IPS-20b (cell line): ENCODE measurements around the gene SEC23IP.
"Not testable (repeated sequence)": the region's sequence is repeated elsewhere in the genome, so short reads cannot be mapped to it uniquely, and the experiment has no call there.

Experiments
- H3K27ac ChIP-seq: one replicate; pipeline ENCODE4 v1.5.1; 2013; ENCODE audit warnings: low read length
- H3K27me3 ChIP-seq: 2 replicates; pipeline ENCODE4 v1.6.1; 2013; ENCODE audit warnings: mild to moderate bottlenecking, low read length, inconsistent platforms; ENCODE audit not compliant: insufficient read depth
- H3K36me3 ChIP-seq: 2 replicates; pipeline ENCODE4 v1.6.1; 2013; ENCODE audit warnings: low read depth, mild to moderate bottlenecking, inconsistent platforms, low read length, moderate library complexity; ENCODE audit not compliant: insufficient read depth
- H3K4me1 ChIP-seq: 2 replicates; pipeline ENCODE4 v1.6.1; 2013; ENCODE audit warnings: mild to moderate bottlenecking, control low read depth, inconsistent platforms, low read length, moderate library complexity; ENCODE audit not compliant: insufficient read depth
- H3K4me3 ChIP-seq: 2 replicates; pipeline ENCODE4 v1.5.1; 2013; ENCODE audit warnings: mild to moderate bottlenecking, low read length, inconsistent platforms
- H3K9ac ChIP-seq: 2 replicates; pipeline ENCODE4 v1.6.1; 2013; ENCODE audit warnings: low read depth, mild to moderate bottlenecking, inconsistent platforms, low read length, moderate library complexity
- H3K9me3 ChIP-seq: 2 replicates; pipeline ENCODE4 v1.6.1; 2013; ENCODE audit warnings: mild to moderate bottlenecking, low read depth, low read length, inconsistent platforms; ENCODE audit not compliant: insufficient read depth

The SEC23IP gene

DNA sequence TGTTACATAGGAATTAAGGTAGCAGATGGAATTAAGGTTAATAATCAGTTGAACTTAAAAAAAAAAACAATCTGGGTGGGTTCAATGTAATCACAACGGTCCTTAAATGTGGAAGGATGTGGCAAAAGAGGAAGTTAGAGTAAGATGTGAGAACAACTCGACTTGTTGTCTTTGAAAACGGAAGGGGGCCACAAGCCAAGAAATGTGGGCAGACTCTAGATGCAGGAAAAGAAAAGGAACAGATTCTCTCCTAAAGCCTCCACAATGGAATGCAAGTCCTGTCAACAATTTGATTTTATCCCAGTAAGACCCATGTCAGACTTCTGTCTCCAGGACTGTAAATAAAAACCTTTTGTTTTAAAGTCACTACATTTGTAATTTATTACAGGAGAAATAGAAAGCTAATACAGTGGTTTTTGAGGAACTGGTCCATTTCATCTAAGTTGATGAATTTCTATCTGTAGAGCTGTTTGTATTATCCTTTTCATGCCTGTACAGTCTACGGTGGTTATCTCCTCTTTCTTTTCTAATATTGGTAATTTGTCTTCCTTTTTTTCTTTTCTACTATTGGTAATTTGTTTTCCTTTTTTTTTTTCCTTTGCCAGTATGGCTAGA, 28.5 kb upstream of the SEC23IP start:
- H3K9me3 ChIP-seq, result 0 out of 2 replicates have a peak, but pooled peaks cover 2% of the 10 kb centered on the region
- H3K36me3 ChIP-seq, result peaks cover 16% of the 10 kb centered on the region; the same call in 1 of the 2 replicates
- H3K27me3 ChIP-seq, result no peaks in the 10 kb centered on the region
- H3K9ac ChIP-seq, result no peak overlapping the region
- H3K4me1 ChIP-seq, result peaks cover 9% of the 10 kb centered on the region
- no peak overlapping the region for H3K27ac ChIP-seq
- no peak overlapping the region for H3K4me3 ChIP-seq

DNA sequence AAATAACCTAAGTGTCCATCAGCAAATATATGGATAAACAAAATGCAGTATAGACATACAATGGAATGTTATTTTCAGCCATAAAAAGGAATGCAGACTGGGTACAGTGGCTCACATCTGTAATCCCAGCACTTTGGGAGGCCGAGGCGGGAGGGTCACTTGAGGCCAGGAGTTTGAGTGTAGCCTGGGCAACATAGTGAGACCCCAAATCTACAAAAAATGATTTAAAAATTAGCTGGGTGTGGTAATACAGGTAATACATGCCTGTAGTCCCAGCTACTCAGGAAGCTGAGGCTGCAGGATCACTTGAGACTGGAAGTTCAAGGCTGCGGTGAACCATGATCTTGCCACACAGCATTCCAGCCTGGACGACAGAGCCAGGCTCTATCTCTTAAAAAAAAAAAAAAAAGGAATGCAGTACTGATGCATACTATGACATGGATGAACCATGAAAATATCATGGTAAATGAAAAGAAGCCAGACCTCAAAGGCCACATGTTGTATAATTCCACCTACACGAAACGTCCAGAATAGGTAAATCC, 26.8 kb upstream of the SEC23IP start:
- H3K27ac ChIP-seq, result no peak overlapping the region
- peaks cover 13% of the 10 kb centered on the region for H3K4me1 ChIP-seq
- H3K27me3 ChIP-seq, result no peaks in the 10 kb centered on the region
- peaks cover 13% of the 10 kb centered on the region; the same call in 1 of the 2 replicates for H3K36me3 ChIP-seq
- H3K4me3 ChIP-seq, result no peak overlapping the region
- no peak overlapping the region for H3K9ac ChIP-seq
- H3K9me3 ChIP-seq, result 0 out of 2 replicates have a peak, but pooled peaks cover 2% of the 10 kb centered on the region

DNA sequence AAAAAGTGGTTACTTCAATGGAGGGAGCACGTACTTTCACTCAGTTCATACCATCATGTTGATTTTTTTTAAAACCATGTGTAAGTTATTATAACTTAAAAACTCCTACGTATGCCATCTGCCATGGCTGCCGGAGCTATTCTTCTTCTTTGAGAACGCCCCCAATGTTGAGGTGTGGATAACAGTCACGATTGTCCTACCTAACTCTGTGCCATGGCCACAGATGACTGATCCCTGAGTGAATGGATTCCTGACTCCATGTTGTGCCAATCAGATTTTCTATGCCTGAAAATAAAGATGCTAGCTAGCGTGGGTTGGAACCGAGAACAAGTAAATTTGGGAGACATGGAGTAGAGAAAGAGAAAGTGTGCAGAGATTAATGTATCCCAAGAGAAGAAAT, 25.2 kb upstream of the SEC23IP start:
- 0 out of 2 replicates have a peak, but pooled peaks cover 2% of the 10 kb centered on the region for H3K9me3 ChIP-seq
- peaks cover 13% of the 10 kb centered on the region; the same call in 1 of the 2 replicates for H3K36me3 ChIP-seq
- no peak overlapping the region for H3K4me3 ChIP-seq
- H3K27ac ChIP-seq, result no peak overlapping the region
- H3K9ac ChIP-seq, result no peak overlapping the region
- peaks cover 10% of the 10 kb centered on the region; the same call in 1 of the 2 replicates for H3K4me1 ChIP-seq
- no peaks in the 10 kb centered on the region for H3K27me3 ChIP-seq

DNA sequence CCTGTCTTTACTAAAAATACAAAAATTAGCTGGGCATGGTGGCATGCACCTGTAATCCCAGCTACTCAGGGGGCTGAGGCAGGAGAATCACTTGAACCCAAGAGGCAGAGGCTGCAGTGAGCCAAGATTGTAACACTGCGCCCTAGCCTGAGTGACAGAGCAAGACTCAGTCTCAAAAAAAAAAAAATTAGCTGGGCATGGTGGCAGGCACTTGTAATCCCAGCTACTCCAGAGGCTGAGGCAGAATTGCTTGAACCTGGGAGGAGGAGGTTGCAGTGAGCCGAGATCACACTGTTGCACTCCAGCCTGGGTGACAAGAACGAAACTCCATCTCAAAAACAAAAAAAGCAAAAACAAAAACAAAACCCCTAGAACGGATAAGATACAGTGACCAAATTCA, 23.1 kb upstream of the SEC23IP start:
- not testable (repeated sequence) for H3K9ac ChIP-seq, H3K9me3 ChIP-seq, H3K4me3 ChIP-seq, H3K27ac ChIP-seq, H3K27me3 ChIP-seq
- H3K36me3 ChIP-seq, result peaks cover 13% of the 10 kb centered on the region; the same call in 1 of the 2 replicates
- H3K4me1 ChIP-seq, result peaks cover 16% of the 10 kb centered on the region; the same call in 1 of the 2 replicates

DNA sequence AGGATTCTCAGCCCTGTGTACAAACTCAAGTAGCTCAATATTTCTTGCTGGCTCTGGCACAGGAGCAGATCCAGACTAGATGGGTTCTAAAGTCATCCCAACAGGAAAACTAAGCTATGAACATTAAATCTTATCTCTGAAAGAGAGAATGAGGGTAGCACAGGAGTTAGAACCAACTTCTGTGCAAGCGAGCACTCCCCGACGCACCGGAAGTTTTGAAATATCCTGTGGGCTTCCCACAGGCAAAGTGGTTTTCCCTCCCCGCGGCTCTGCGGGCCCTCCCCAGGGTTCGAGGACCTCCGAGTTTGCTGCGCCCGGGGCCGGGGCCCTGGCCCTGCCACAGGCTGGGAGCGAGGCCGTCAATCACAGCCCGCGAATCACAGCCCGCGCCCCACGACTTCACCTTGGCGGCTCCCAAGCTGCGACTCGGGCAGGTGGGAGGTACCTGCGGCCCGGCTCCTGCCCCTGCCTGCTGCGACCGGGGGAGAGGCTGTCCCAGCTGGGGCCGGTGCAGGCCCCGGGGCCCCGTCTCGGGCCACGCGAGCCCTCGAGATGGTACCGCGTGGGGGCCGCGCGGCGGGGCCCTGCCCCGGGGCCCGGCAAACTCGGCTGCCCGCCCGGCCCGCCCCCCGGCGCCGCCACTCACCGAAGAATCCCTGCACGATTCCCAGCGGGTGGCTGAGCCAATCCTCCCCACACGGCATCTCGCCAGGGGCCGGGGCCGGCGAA, 20.5 kb upstream of the SEC23IP start:
- H3K4me1 ChIP-seq, result peaks cover 16% of the 10 kb centered on the region; the same call in 1 of the 2 replicates
- peak overlapping the region; percentile 86 for H3K9ac ChIP-seq
- H3K9me3 ChIP-seq, result no peaks in the 10 kb centered on the region
- H3K27ac ChIP-seq, result no peak overlapping the region
- H3K36me3 ChIP-seq, result no peaks in the 10 kb centered on the region
- peak overlapping the region; percentile 97 for H3K4me3 ChIP-seq
- no peaks in the 10 kb centered on the region for H3K27me3 ChIP-seq

DNA sequence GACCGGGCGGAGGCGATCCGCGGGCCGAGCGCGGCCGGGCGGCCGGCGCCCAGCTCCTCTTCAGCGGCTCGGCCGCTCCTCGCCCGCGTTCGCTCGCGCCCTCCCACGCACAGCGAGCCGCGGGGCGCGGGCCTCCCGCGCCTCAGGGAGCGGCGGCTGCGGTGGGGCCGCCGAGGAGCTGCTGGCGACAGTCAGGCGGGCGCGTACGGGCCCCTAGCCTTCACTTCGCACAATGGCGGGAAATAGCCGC, 20.0 kb upstream of the SEC23IP start, which contains the start of gene MCMBP:
Gene MCMBP (minus strand): TSS at position 234 of the 250 bp plus-strand sequence. CDS start 259 bp downstream, outside the sequence.
- Histone ChIP-seq H3K9me3 (no peaks in the 10 kb centered on the region), H3K27me3 (no peaks in the 10 kb centered on the region), H3K27ac (no peak within 1 kb of the TSS), H3K36me3 (no peaks in the 10 kb centered on the region), H3K4me3 (peak within 1 kb of the TSS; percentile 97), H3K9ac (peak within 1 kb of the TSS; percentile 86), H3K4me1 (peaks cover 16% of the 10 kb centered on the region; the same call in 1 of the 2 replicates)

DNA sequence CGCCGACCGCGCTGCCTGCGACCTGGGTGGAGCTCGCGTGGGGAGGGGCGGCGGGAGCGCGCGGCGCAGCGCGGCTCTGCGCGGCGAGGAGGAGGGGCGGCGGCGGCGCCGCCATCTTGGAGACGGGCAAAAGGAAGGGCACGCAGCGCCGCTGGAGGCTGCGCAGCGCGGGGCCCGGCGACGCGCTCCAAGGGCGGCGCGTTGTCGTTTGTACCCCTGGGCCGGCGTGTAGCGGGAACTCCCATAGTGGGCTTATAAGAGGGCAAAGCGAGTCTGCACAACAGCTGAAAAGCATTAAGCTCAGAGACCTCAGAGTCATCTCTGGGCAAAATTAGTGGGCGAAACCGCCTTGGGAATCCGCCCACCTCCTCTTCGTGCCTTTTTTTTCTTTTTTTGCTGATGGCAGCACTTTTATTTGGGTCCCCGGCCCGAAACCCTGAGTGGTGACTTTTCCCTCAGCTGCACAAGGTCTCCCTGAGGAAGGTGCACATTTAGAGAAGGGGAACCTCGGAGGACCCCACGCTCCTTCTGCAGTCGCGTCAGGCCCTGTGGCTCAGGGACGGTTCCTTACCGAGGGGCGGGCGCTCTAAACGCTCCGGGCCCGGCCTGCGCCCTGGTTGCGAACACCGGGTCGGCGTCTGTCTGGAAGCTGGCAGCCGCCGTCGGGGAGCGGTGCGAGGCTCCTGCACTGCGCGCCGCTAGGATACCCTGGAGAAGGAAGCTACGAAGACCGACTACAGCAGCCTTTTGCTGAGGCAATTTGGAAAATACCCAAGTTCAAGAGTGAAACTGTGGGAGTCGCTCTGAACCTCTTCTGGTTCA, 19.5 kb upstream of the SEC23IP start:
- Histone ChIP-seq H3K9me3 (no peaks in the 10 kb centered on the region), H3K36me3 (no peaks in the 10 kb centered on the region), H3K4me1 (peaks cover 16% of the 10 kb centered on the region; the same call in 1 of the 2 replicates), H3K27ac (no peak overlapping the region), H3K9ac (peak overlapping the region; percentile 86), H3K4me3 (peak overlapping the region; percentile 97), H3K27me3 (no peaks in the 10 kb centered on the region)

DNA sequence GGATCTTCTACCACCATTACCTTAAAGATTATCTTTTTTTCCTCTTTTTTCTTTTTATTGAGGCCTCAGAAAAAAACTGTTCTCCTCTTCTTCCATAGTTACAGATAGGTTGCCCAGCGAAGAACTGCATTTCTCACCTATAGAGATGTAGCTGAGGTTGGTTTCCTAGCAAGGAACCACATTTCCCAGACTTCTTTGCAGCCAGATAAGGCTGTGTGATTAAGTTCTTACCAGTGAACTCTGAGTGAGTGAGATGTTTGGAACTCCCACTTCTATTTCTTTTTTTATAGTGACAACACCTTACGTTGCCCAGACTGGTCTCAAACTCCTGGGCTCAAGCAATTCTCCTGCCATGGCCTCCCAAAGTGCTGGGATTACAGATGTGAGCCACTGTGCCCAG, 14.0 kb upstream of the SEC23IP start:
- no peak overlapping the region for H3K27ac ChIP-seq

DNA sequence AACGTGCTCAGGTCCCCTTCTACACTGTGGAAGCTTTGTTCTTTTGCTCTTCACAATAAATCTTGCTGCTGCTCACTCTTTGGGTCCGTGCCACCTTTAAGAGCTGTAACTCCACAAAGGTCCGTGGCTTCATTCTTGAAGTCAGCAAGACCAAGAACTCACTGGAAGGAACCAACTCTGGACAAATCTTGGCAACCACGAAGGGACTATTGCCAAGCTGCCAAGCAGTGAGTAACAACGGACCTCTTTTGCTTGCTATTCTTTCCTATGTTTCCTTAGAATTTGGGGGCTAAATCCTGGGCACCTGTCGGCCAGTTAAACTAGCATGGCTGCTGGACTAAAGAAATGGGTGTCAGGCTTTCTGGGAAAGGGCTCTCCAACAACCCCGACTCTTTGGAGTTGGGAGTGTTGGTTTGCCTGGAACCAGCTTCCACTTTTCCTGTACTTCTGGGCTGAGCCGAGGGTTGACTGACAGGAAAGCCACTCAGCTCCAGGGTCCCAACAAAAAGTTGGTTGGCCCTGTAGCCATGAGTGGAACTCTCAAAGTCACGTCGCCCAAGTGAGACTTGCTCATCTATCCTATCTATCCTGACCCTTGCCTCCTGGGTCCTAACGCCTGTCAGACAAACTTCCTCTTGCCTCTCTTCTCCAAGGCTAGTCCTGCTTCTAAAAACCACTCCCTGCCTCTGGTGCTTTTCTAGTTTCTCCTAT, 8.5 kb upstream of the SEC23IP start:
- not testable (repeated sequence) for H3K9me3 ChIP-seq, H3K27me3 ChIP-seq, H3K27ac ChIP-seq, H3K4me1 ChIP-seq, H3K9ac ChIP-seq, H3K4me3 ChIP-seq, H3K36me3 ChIP-seq

More for the DNA sequence above, 14.0 kb upstream of the SEC23IP start:
- no peak overlapping the region for H3K9ac ChIP-seq
- H3K36me3 ChIP-seq, result no peaks in the 10 kb centered on the region
- H3K9me3 ChIP-seq, result no peaks in the 10 kb centered on the region
- H3K4me1 ChIP-seq, result peaks cover 5% of the 10 kb centered on the region; the same call in 1 of the 2 replicates
- no peaks in the 10 kb centered on the region for H3K27me3 ChIP-seq
- H3K4me3 ChIP-seq, result no peak overlapping the region

DNA sequence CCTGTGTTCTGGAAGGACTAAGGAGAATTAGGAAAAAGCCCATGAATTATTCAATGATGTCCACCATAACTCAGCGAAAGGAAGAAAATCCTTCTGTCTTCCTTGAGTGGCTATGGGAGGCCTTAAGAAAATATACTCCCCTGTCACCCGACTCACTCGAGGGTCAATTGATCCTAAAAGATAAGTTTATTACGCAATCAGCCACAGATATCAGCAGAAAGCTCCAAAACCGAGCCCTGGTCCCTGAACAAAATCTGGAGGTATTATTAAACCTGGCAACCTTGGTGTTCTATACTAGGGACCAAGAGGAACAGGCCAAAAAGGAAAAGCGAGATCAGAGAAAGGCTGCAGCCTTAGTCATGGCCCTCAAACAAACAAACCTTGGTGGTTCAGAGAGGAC, 6.5 kb upstream of the SEC23IP start:
- H3K27me3 ChIP-seq, H3K27ac ChIP-seq, H3K4me1 ChIP-seq, H3K4me3 ChIP-seq, H3K9ac ChIP-seq, H3K36me3 ChIP-seq, H3K9me3 ChIP-seq: not testable (repeated sequence)

DNA sequence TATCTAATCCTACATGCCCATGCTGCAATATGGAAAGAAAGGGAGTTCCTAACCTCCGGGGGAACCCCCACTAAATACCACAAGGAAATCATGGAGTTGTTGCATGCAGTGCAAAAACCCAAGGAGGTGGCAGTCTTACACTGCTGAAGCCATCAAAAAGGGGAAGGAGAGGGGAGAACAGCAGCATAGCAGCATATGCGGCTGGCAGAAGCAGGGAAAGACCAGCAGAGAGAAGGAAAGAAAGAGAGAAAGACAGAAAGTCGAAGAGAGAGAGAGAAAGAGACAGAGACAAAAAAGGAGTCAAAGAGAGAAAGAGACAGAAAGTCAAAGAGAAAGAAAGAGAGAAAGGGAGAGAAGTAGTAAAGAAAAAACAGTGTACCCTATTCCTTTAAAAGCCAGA, 3.8 kb upstream of the SEC23IP start:
- not testable (repeated sequence) for H3K4me1 ChIP-seq, H3K27ac ChIP-seq, H3K36me3 ChIP-seq, H3K9me3 ChIP-seq, H3K27me3 ChIP-seq, H3K4me3 ChIP-seq, H3K9ac ChIP-seq
